ENCODE results near the gene A2M. TPM values are rescaled to one million over a fixed set of nuclear protein-coding genes. Genes with fewer than 3 reads are reported as not detected.

Gene A2M
- total and polyA plus RNA-seq, 10 of the 15 experiments (the other 5 are each of a cell fraction or from before 2014, with no cell fraction given): 0.03 to 3.5 (median 0.20) TPM; not detected in 5

DNA sequence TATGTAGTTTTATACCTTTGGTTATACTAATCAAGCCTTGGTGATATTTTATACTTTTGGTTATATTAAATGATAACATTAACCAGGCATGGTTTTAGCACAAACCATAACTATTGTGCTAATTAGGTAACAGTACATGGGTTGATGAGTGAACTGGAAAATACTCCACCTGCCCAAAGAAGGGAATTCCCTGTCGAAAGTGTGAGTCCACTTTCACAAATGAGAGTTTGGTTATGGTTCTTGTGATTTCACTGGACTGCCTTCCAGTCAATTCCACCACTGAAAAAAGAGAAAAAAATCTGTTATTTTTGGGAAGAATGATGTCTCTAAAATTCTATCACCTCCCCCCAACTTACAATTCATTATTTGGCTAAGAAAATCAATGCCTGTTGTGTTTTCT, 9.7 kb downstream of the A2M start:
- TF ChIP-seq, protein P1, sequence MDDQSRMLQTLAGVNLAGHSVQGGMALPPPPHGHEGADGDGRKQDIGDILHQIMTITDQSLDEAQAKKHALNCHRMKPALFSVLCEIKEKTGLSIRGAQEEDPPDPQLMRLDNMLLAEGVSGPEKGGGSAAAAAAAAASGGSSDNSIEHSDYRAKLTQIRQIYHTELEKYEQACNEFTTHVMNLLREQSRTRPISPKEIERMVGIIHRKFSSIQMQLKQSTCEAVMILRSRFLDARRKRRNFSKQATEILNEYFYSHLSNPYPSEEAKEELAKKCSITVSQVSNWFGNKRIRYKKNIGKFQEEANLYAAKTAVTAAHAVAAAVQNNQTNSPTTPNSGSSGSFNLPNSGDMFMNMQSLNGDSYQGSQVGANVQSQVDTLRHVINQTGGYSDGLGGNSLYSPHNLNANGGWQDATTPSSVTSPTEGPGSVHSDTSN (IDR thresholded peaks at IDR 0.05; ENCODE audit: insufficient replicate concordance, low read depth, low read length): no peak
- TF ChIP-seq NR2C1 (IDR thresholded peaks at IDR 0.05) (no peak), NFXL1 (IDR thresholded peaks at IDR 0.05; ENCODE audit: borderline replicate concordance) (no peak), NR2C2 (IDR thresholded peaks at IDR 0.05; ENCODE audit: borderline replicate concordance, control insufficient read depth, insufficient read length, low read depth) (no peak), FOXM1 (IDR thresholded peaks at IDR 0.05; ENCODE audit: low read depth, low read length) (no peak)
- TF ChIP-seq, protein P2, sequence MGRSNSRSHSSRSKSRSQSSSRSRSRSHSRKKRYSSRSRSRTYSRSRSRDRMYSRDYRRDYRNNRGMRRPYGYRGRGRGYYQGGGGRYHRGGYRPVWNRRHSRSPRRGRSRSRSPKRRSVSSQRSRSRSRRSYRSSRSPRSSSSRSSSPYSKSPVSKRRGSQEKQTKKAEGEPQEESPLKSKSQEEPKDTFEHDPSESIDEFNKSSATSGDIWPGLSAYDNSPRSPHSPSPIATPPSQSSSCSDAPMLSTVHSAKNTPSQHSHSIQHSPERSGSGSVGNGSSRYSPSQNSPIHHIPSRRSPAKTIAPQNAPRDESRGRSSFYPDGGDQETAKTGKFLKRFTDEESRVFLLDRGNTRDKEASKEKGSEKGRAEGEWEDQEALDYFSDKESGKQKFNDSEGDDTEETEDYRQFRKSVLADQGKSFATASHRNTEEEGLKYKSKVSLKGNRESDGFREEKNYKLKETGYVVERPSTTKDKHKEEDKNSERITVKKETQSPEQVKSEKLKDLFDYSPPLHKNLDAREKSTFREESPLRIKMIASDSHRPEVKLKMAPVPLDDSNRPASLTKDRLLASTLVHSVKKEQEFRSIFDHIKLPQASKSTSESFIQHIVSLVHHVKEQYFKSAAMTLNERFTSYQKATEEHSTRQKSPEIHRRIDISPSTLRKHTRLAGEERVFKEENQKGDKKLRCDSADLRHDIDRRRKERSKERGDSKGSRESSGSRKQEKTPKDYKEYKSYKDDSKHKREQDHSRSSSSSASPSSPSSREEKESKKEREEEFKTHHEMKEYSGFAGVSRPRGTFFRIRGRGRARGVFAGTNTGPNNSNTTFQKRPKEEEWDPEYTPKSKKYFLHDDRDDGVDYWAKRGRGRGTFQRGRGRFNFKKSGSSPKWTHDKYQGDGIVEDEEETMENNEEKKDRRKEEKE (IDR thresholded peaks at IDR 0.05): no peak
- Histone ChIP-seq H3K4me2 (ENCODE audit: control insufficient read depth, insufficient read depth) (no peak overlapping the region), H2AFZ (ENCODE audit: control insufficient read depth, low read depth, low read length) (no peak overlapping the region), H3K36me3 (ENCODE audit: control insufficient read depth in 2 of 2, insufficient read depth in 2 of 2, low read length in 1 of 2) (no peaks in the 10 kb centered on the region), H3K27ac (ENCODE audit: control insufficient read depth, insufficient read depth) (no peak overlapping the region), H3K79me2 (ENCODE audit: control insufficient read depth, insufficient read depth, low read length) (no peaks in the 10 kb centered on the region), H3K9me3 (replicated peaks; ENCODE audit: control insufficient read depth, insufficient read depth, low read length) (no peaks in the 10 kb centered on the region), H4K20me1 (ENCODE audit: control insufficient read depth, insufficient read depth) (no peaks in the 10 kb centered on the region), H3K27me3 (replicated peaks in 1 of 2; ENCODE audit: control insufficient read depth in 2 of 2, insufficient read depth in 2 of 2, low read length in 1 of 2) (no peaks in the 10 kb centered on the region), H3K4me3 (no peak overlapping the region), H3K9ac (ENCODE audit: control insufficient read depth, insufficient read depth, low read length) (no peak overlapping the region), H3K4me1 (ENCODE audit: control insufficient read depth, insufficient read depth, low read length) (no peaks in the 10 kb centered on the region)
- FAIRE-seq (no peak), DNase-seq (ENCODE audit: low read depth, low spot score) (no peak), ATAC-seq (peak; percentile 37; the same call in 2 of the 3 replicates)
- in situ Hi-C loops (cut with MboI): no loop called here
- BruUV-seq (replicated peaks): no TSS peak
- intact Hi-C loops (cut with micrococcal nuclease; ENCODE audit: unreplicated experiment): no loop called here
- RAD21 ChIA-PET (ENCODE audit: unreplicated experiment): no interaction called here
- POLR2A ChIA-PET: no interaction called here
- 0% methylated on average over 1 of the region's 1 CpG for WGBS (ENCODE audit: insufficient coverage, insufficient replicate concordance, low lambda C conversion rate, missing lambda C conversion rate)
- SMC1A ChIA-PET (ENCODE audit: uncharacterized antibody, unreplicated experiment): no interaction called here
- CTCF ChIA-PET: no interaction called here
